ENCODE results near the gene MCTP1. TPM values are rescaled to one million over a fixed set of nuclear protein-coding genes. Genes with fewer than 3 reads are reported as not detected.

Gene MCTP1
- polyA plus RNA-seq, 1 donor = 7.7 TPM

Other genes starting within 250 kb of the MCTP1 start
- gene FAM81B, start 106.3 kb upstream of the MCTP1 start, polyA plus RNA-seq (ENCODE audit: insufficient read length) = 3.8 TPM